Subcutaneous abdominal adipose tissue (tissue), 5 donors: ENCODE measurements around the gene CLASP1.

Source experiments
- H3K27ac ChIP-seq: one replicate; pipeline ENCODE4 v1.7.0; 2013; ENCODE audit warnings: low read depth, mild to moderate bottlenecking, inconsistent platforms, low read length, moderate library complexity
- H3K27me3 ChIP-seq, 5 donors: one replicate each; pipeline ENCODE4 v1.7.0; 2013; ENCODE audit warnings: low read length in 5 of 5, inconsistent platforms in 1 of 5; ENCODE audit not compliant: control insufficient read depth in 5 of 5, insufficient read depth in 4 of 5
- H3K36me3 ChIP-seq, 5 donors: one replicate each; pipeline ENCODE4 v1.7.0; 2013; ENCODE audit warnings: low read length in 5 of 5; ENCODE audit not compliant: control insufficient read depth in 5 of 5, insufficient read depth in 5 of 5
- H3K4me1 ChIP-seq, 5 donors: one replicate each; pipeline ENCODE4 v1.7.0; 2013; ENCODE audit warnings: low read length in 5 of 5, mild to moderate bottlenecking in 3 of 5, moderate library complexity in 1 of 5; ENCODE audit not compliant: control insufficient read depth in 5 of 5, insufficient read depth in 5 of 5
- H3K4me3 ChIP-seq, 5 donors: one replicate each; pipeline ENCODE4 v1.7.0; 2013; ENCODE audit warnings: low read length in 5 of 5, low read depth in 1 of 5
- H3K9ac ChIP-seq, 5 donors: one replicate each; pipeline ENCODE4 v1.7.0; 2013; ENCODE audit warnings: low read length in 5 of 5, mild to moderate bottlenecking in 4 of 5, moderate library complexity in 3 of 5
- H3K9me3 ChIP-seq, 5 donors: one replicate each; pipeline ENCODE4 v1.7.0; 2013; ENCODE audit warnings: low read length in 5 of 5; ENCODE audit not compliant: control insufficient read depth in 5 of 5
- donor health status: healthy.
- donor health status: healthy.
- donor health status: healthy.
- donor health status: healthy.
- donor health status: healthy.

The CLASP1 gene

GRCh38 chr2:121355488-121355887, 293.8 kb downstream of the CLASP1 start:
- Histone ChIP-seq H3K9me3 (no peaks in the 10 kb centered on the region), H3K27ac (no peak overlapping the region), H3K4me3 (no peak overlapping the region), H3K4me1 (no peaks in the 10 kb centered on the region), H3K27me3 (no peaks in the 10 kb centered on the region), H3K9ac (no peak overlapping the region), H3K36me3 (peaks cover 8 to 79% (median 76%) of the 10 kb centered on the region in 5 donors)

GRCh38 chr2:121351521-121352318, 297.5 kb downstream of the CLASP1 start:
- Histone ChIP-seq H3K27ac (no peak overlapping the region), H3K36me3 (peaks cover 6 to 89% (median 84%) of the 10 kb centered on the region in 5 donors), H3K9ac (no peak overlapping the region), H3K9me3 (no peaks in the 10 kb centered on the region), H3K4me1 (no peaks in the 10 kb centered on the region), H3K27me3 (no peaks in the 10 kb centered on the region), H3K4me3 (no peak overlapping the region)

- peaks cover 6 to 94% (median 88%) of the 10 kb centered on the region in 5 donors for H3K36me3 ChIP-seq
These were observed 298.4 kb downstream of the CLASP1 start for GRCh38 chr2:121350890-121351289.

GRCh38 chr2:121350402-121350775, 298.9 kb downstream of the CLASP1 start:
- Histone ChIP-seq H3K27me3 (no peaks in the 10 kb centered on the region), H3K9ac (no peak overlapping the region), H3K36me3 (peaks cover 6 to 98% (median 89%) of the 10 kb centered on the region in 5 donors), H3K4me3 (no peak overlapping the region), H3K4me1 (no peaks in the 10 kb centered on the region), H3K27ac (no peak overlapping the region), H3K9me3 (no peaks in the 10 kb centered on the region)

More at GRCh38 chr2:121350890-121351289, 298.4 kb downstream of the CLASP1 start:
- no peak overlapping the region for H3K4me3 ChIP-seq
- no peak overlapping the region for H3K9ac ChIP-seq
- no peak overlapping the region for H3K27ac ChIP-seq
- H3K9me3 ChIP-seq = no peaks in the 10 kb centered on the region
- no peaks in the 10 kb centered on the region for H3K4me1 ChIP-seq
- no peaks in the 10 kb centered on the region for H3K27me3 ChIP-seq

- H3K9me3 ChIP-seq = no peaks in the 10 kb centered on the region
- no peaks in the 10 kb centered on the region for H3K27me3 ChIP-seq
- peaks cover 9 to 99% (median 94%) of the 10 kb centered on the region in 5 donors for H3K36me3 ChIP-seq
- H3K4me3 ChIP-seq = no peak overlapping the region
- H3K4me1 ChIP-seq = no peaks in the 10 kb centered on the region
- no peak overlapping the region for H3K9ac ChIP-seq
- no peak overlapping the region for H3K27ac ChIP-seq
These were observed 299.4 kb downstream of the CLASP1 start for GRCh38 chr2:121349721-121350401.

GRCh38 chr2:121348128-121348740, 301.0 kb downstream of the CLASP1 start:
- Histone ChIP-seq H3K27me3 (no peaks in the 10 kb centered on the region), H3K4me1 (no peaks in the 10 kb centered on the region), H3K27ac (no peak overlapping the region), H3K36me3 (peaks cover 8 to 96% (median 84%) of the 10 kb centered on the region in 5 donors), H3K4me3 (no peak overlapping the region), H3K9ac (no peak overlapping the region), H3K9me3 (no peaks in the 10 kb centered on the region)

GRCh38 chr2:121346859-121347258, 302.4 kb downstream of the CLASP1 start:
- Histone ChIP-seq H3K27ac (no peak overlapping the region), H3K36me3 (peaks cover 12 to 95% (median 77%) of the 10 kb centered on the region in 5 donors), H3K9me3 (no peaks in the 10 kb centered on the region), H3K4me1 (no peaks in the 10 kb centered on the region), H3K9ac (no peak overlapping the region), H3K27me3 (no peaks in the 10 kb centered on the region), H3K4me3 (no peak overlapping the region)

GRCh38 chr2:121346407-121346806, 302.9 kb downstream of the CLASP1 start:
- no peaks in the 10 kb centered on the region for H3K4me1 ChIP-seq
- no peak overlapping the region for H3K4me3 ChIP-seq
- H3K36me3 ChIP-seq = peaks cover 14 to 91% (median 74%) of the 10 kb centered on the region in 5 donors
- H3K27me3 ChIP-seq = no peaks in the 10 kb centered on the region
- no peak overlapping the region for H3K9ac ChIP-seq
- H3K27ac ChIP-seq = no peak overlapping the region
- H3K9me3 ChIP-seq = no peaks in the 10 kb centered on the region

GRCh38 chr2:121345887-121346286, 303.4 kb downstream of the CLASP1 start:
- Histone ChIP-seq H3K36me3 (peaks cover 14 to 90% (median 74%) of the 10 kb centered on the region in 5 donors), H3K27ac (no peak overlapping the region), H3K4me1 (no peaks in the 10 kb centered on the region), H3K9me3 (no peaks in the 10 kb centered on the region), H3K4me3 (no peak overlapping the region), H3K9ac (no peak overlapping the region), H3K27me3 (no peaks in the 10 kb centered on the region)

GRCh38 chr2:121345101-121345500, 304.2 kb downstream of the CLASP1 start:
- Histone ChIP-seq H3K27ac (no peak overlapping the region), H3K27me3 (no peaks in the 10 kb centered on the region), H3K9ac (no peak overlapping the region), H3K4me1 (no peaks in the 10 kb centered on the region), H3K9me3 (no peaks in the 10 kb centered on the region), H3K4me3 (no peak overlapping the region), H3K36me3 (peaks cover 14 to 90% (median 74%) of the 10 kb centered on the region in 5 donors)
